Measurements from ENCODE around the gene ANKEF1. TPM values are rescaled to one million over a fixed set of nuclear protein-coding genes. Genes with fewer than 3 reads are reported as not detected.

Gene ANKEF1
- total RNA-seq, 1 donor from 2014 or later, result 1.3 TPM

- no peak for TF ChIP-seq CTCF (IDR thresholded peaks at IDR 0.05; ENCODE audit: borderline replicate concordance)
- no peak for DNase-seq
- H3K36me3 ChIP-seq, result no peaks in the 10 kb centered on the region
- peaks cover 9% of the 10 kb centered on the region for H3K27me3 ChIP-seq (ENCODE audit: low read depth)
- no peaks in the 10 kb centered on the region for H3K4me1 ChIP-seq
- H3K9me3 ChIP-seq (replicated peaks), result no peaks in the 10 kb centered on the region
- no peak overlapping the region for H3K4me3 ChIP-seq
- intact Hi-C loops (cut with micrococcal nuclease), result no loop called here
- no peak overlapping the region for H3K27ac ChIP-seq (replicated peaks)
These were observed 29.9 kb upstream of the ANKEF1 start for GRCh38 chr20:10004900-10005299.

- DNase-seq, result no peak
- TF ChIP-seq CTCF (IDR thresholded peaks at IDR 0.05; ENCODE audit: borderline replicate concordance), result no peak
- intact Hi-C loops (cut with micrococcal nuclease), result no loop called here
These were observed 28.9 kb upstream of the ANKEF1 start for GRCh38 chr20:10005885-10006284.

GRCh38 chr20:10006447-10007090, 28.2 kb upstream of the ANKEF1 start:
- H3K4me1 ChIP-seq, result no peaks in the 10 kb centered on the region
- intact Hi-C loops (cut with micrococcal nuclease), result no loop called here
- DNase-seq, result no peak
- peaks cover 9% of the 10 kb centered on the region for H3K27me3 ChIP-seq (ENCODE audit: low read depth)
- H3K36me3 ChIP-seq, result no peaks in the 10 kb centered on the region
- no peak for TF ChIP-seq CTCF (IDR thresholded peaks at IDR 0.05; ENCODE audit: borderline replicate concordance)
- H3K27ac ChIP-seq (replicated peaks), result no peak overlapping the region
- no peaks in the 10 kb centered on the region for H3K9me3 ChIP-seq (replicated peaks)
- no peak overlapping the region for H3K4me3 ChIP-seq

More at GRCh38 chr20:10005885-10006284, 28.9 kb upstream of the ANKEF1 start:
- no peak overlapping the region for H3K27ac ChIP-seq (replicated peaks)
- H3K27me3 ChIP-seq (ENCODE audit: low read depth), result peaks cover 9% of the 10 kb centered on the region
- no peaks in the 10 kb centered on the region for H3K36me3 ChIP-seq
- no peaks in the 10 kb centered on the region for H3K4me1 ChIP-seq
- no peaks in the 10 kb centered on the region for H3K9me3 ChIP-seq (replicated peaks)
- H3K4me3 ChIP-seq, result no peak overlapping the region

GRCh38 chr20:10007158-10007557, 27.6 kb upstream of the ANKEF1 start:
- Histone ChIP-seq H3K9me3 (replicated peaks) (no peaks in the 10 kb centered on the region), H3K36me3 (no peaks in the 10 kb centered on the region), H3K27ac (replicated peaks) (no peak overlapping the region), H3K4me3 (no peak overlapping the region), H3K27me3 (ENCODE audit: low read depth) (peaks cover 9% of the 10 kb centered on the region), H3K4me1 (no peaks in the 10 kb centered on the region)
- DNase-seq, result no peak
- intact Hi-C loops (cut with micrococcal nuclease), result no loop called here
- TF ChIP-seq CTCF (IDR thresholded peaks at IDR 0.05; ENCODE audit: borderline replicate concordance), result no peak

GRCh38 chr20:10007747-10008146, 27.0 kb upstream of the ANKEF1 start:
- Histone ChIP-seq H3K4me3 (no peak overlapping the region), H3K4me1 (no peaks in the 10 kb centered on the region), H3K9me3 (replicated peaks) (no peaks in the 10 kb centered on the region), H3K36me3 (no peaks in the 10 kb centered on the region), H3K27ac (replicated peaks) (no peak overlapping the region), H3K27me3 (ENCODE audit: low read depth) (peaks cover 9% of the 10 kb centered on the region)
- no peak for TF ChIP-seq CTCF (IDR thresholded peaks at IDR 0.05; ENCODE audit: borderline replicate concordance)
- DNase-seq, result no peak
- intact Hi-C loops (cut with micrococcal nuclease), result no loop called here

Data from left ventricle myocardium inferior (tissue), 1 donor.